Uterus (tissue), 2 donors: ENCODE results near the gene LHPP.

ENCODE experiments used
- CTCF ChIP-seq, 4 experiments: fragments of 200-600 bp in 2 of 4; fragments of 450-650 bp in 2 of 4; sonication (generic) in 2 of 4; IDR thresholded peaks; one replicate each; pipeline ENCODE4 v1.5.1; 2016 to 2019; ENCODE audit warnings: antibody characterized with exemption in 4 of 4, mild to moderate bottlenecking in 2 of 4, moderate library complexity in 1 of 4
- POLR2A ChIP-seq, 2 donors: fragments of 450-650 bp; IDR thresholded peaks; one replicate each; pipeline ENCODE4 v1.6.1; 2016; ENCODE audit warnings: antibody characterized with exemption in 2 of 2, mild to moderate bottlenecking in 1 of 2, moderate library complexity in 1 of 2

GRCh38 chr10:124512040-124512428, 50.4 kb downstream of the LHPP start:
- TF ChIP-seq CTCF (IDR thresholded peaks at IDR 0.05) (no peak), POLR2A (IDR thresholded peaks at IDR 0.05) (no peak)
